ENCODE data around the gene SLC22A5. TPM values are rescaled to one million over a fixed set of nuclear protein-coding genes. Genes with fewer than 3 reads are reported as not detected.

SLC22A5 gene
- total and polyA plus RNA-seq, 9 of the 15 experiments (the other 6 are each of a cell fraction or from before 2014, with no cell fraction given): 3.0 to 16.6 (median 8.3) TPM

DNA sequence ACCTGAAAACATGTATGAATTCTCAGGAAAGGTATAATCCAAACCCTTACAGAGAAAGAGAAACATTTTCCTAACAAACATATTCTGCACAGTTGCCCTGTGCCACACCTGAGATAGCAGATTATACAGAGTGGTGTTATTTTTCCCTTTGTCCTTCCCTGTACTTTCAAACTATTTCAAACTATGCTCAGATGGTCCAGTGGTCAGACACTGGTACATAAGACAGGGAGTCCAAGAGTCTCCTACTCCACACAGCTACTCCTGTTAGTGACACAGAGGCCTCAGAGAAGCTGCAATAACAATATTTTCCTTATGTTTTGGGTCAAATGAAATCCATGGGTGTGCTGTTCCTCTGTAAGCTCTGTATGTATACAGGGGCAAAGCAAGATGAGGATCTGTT, 30.0 kb upstream of the SLC22A5 start (continued):
- TF ChIP-seq ZNF699 (CRISPR knock-in tag; IDR thresholded peaks at IDR 0.05; ENCODE audit: insufficient replicate concordance) (no peak), MYBL2 (IDR thresholded peaks at IDR 0.05; ENCODE audit: low read depth) (no peak), MYBL2 (CRISPR knock-in tag; IDR thresholded peaks at IDR 0.05; ENCODE audit: borderline replicate concordance) (no peak), YBX1 (IDR thresholded peaks at IDR 0.05) (no peak)

DNA sequence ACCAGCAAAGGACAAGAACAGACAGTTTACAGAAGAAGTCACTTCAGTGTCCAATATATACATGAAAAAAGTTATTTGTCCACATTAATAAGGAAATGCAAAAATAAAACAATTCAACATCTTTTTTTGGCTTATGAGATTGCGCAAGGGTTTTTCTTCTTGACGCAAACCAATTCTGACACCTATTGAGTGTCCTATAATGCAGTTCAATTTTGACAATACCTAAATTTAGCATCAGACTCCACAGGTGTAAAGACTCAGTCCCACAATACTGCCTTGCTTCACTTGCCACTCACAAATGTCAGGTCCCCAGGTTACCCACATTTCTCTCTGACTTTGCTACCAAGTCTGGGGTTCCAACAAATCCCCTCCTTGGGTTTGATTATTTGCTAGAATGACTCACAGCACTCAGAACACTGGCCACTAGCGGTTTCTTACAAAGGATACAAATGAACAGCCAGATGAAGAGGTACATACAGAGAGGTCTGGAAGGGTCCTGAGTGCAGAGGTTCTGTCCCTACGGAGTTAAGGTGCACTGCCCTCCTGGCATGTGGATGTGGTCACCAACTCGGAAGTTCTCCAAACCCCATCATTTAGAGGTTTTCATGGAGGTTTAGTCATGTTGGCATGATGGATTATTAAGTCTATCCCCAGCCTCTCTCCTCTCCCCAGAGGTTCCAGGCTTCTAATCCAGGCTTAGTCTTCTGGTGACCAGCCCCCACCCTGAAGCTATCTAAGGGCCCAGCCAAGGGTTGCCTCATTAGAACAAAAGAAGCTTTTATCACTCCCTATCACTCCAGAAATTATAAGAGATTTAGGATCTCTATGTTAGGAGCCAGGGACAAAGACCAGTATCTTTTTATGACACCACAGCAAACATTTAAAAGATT, 27.0 kb upstream of the SLC22A5 start:
- in situ Hi-C loops (cut with MboI) (no loop called here), intact Hi-C loops (cut with micrococcal nuclease) (no loop called here)
- no peaks in the 10 kb centered on the region for H3K9me1 ChIP-seq (ENCODE audit: control insufficient read depth, insufficient read depth, low read length)
- no peaks in the 10 kb centered on the region for H3K9me3 ChIP-seq (replicated peaks; ENCODE audit: control insufficient read depth, insufficient read depth, low read depth, low read length)
- 62% methylated on average over 5 of the region's 5 CpGs for WGBS (ENCODE audit: insufficient coverage, low coverage, missing lambda C conversion rate)
- no peaks in the 10 kb centered on the region for H3K79me2 ChIP-seq (ENCODE audit: control insufficient read depth, insufficient read depth, low read length)
- H3K9ac ChIP-seq (ENCODE audit: insufficient read depth in 1 of 2, low read depth in 2 of 2, low read length in 2 of 2): no peak overlapping the region; a peak in 1 of 4 replicates
- H2AFZ ChIP-seq (ENCODE audit: low read depth, low read length): no peak overlapping the region
- no TSS peak for BruUV-seq (replicated peaks)
- H3K36me3 ChIP-seq (ENCODE audit: control insufficient read depth, insufficient read depth, low read length): peaks cover 44% of the 10 kb centered on the region
- peaks cover 0 to 26% of the 10 kb centered on the region in 2 experiments; a peak in 4 of 5 replicates for H3K4me1 ChIP-seq (replicated peaks in 1 of 2; ENCODE audit: control insufficient read depth in 2 of 2, insufficient read depth in 2 of 2, low read length in 2 of 2)
- no peak for FAIRE-seq
- H3K27me3 ChIP-seq (ENCODE audit: control insufficient read depth in 2 of 2, insufficient read depth in 2 of 2, low read length in 2 of 2): no peaks in the 10 kb centered on the region
- no peak overlapping the region for H3K27ac ChIP-seq (ENCODE audit: extremely low read depth, low read depth, low read length)
- TF ChIP-seq CBFA2T3 (IDR thresholded peaks at IDR 0.05): peak; percentile 34
- TF ChIP-seq, protein P1, sequence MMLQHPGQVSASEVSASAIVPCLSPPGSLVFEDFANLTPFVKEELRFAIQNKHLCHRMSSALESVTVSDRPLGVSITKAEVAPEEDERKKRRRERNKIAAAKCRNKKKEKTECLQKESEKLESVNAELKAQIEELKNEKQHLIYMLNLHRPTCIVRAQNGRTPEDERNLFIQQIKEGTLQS (IDR thresholded peaks at IDR 0.05): 0 out of 2 replicates have a peak, but pooled peaks have one; percentile 20
- TF ChIP-seq, protein P1 (CRISPR knock-in tag; conservative IDR thresholded peaks at IDR 0.05): no peak
- peak; percentile 55; the same call in 1 of the 2 replicates for TF ChIP-seq CEBPG (CRISPR knock-in tag; IDR thresholded peaks at IDR 0.05)
- peak; percentile 86 to 95 for TF ChIP-seq CEBPG (tag; conservative IDR thresholded peaks at IDR 0.05 in 1 of 2, IDR thresholded peaks at IDR 0.05 in 1 of 2)
- TF ChIP-seq, protein P2, sequence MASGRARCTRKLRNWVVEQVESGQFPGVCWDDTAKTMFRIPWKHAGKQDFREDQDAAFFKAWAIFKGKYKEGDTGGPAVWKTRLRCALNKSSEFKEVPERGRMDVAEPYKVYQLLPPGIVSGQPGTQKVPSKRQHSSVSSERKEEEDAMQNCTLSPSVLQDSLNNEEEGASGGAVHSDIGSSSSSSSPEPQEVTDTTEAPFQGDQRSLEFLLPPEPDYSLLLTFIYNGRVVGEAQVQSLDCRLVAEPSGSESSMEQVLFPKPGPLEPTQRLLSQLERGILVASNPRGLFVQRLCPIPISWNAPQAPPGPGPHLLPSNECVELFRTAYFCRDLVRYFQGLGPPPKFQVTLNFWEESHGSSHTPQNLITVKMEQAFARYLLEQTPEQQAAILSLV (tag; IDR thresholded peaks at IDR 0.05): peak; percentile 36; the same call in 1 of the 2 replicates
- peak; percentile 98 for TF ChIP-seq CEBPB (tag; IDR thresholded peaks at IDR 0.05)
- TF ChIP-seq, protein P3, sequence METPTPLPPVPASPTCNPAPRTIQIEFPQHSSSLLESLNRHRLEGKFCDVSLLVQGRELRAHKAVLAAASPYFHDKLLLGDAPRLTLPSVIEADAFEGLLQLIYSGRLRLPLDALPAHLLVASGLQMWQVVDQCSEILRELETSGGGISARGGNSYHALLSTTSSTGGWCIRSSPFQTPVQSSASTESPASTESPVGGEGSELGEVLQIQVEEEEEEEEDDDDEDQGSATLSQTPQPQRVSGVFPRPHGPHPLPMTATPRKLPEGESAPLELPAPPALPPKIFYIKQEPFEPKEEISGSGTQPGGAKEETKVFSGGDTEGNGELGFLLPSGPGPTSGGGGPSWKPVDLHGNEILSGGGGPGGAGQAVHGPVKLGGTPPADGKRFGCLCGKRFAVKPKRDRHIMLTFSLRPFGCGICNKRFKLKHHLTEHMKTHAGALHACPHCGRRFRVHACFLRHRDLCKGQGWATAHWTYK (CRISPR knock-in tag; IDR thresholded peaks at IDR 0.05): no peak
- TF ChIP-seq TEAD4 (IDR thresholded peaks at IDR 0.05; ENCODE audit: low read length): no peak
- TF ChIP-seq TEAD4 (CRISPR knock-in tag; IDR thresholded peaks at IDR 0.05; ENCODE audit: borderline replicate concordance): no peak
- TF ChIP-seq SOX6 (IDR thresholded peaks at IDR 0.05): 0 out of 2 replicates have a peak, but pooled peaks have one; percentile 24
- ChIA-PET POLR2A (interaction anchor here (0.6 kb wide), 1 partner anchor 80 kb away, joined by 3 read pairs; no protein-coding TSS in a partner anchor), CTCF (ENCODE audit: low intra/inter-chr PET ratio) (no interaction called here)
- DNase-seq (ENCODE audit: extremely low read depth in 1 of 4, low spot score in 3 of 4): no peak
- ATAC-seq: peak; percentile 74
- no peak overlapping the region for H3K4me2 ChIP-seq (ENCODE audit: insufficient read depth, low read length)
- no peak overlapping the region for H3K4me3 ChIP-seq
- H4K20me1 ChIP-seq (replicated peaks; ENCODE audit: control insufficient read depth, insufficient read depth, low read length): no peaks in the 10 kb centered on the region
